Dedifferentiated amniotic fluid mesenchymal stem cell (primary cell): ENCODE data around the gene ATF6B.
"Not testable (repeated sequence)": the region's sequence is repeated elsewhere in the genome, so short reads cannot be mapped to it uniquely, and the experiment has no call there.

ENCODE experiments used
- DNase-seq: peaks from one replicate; pipeline ENCODE4 v3.0.0-alpha.2; 2016; ENCODE audit errors: extremely low spot score

The ATF6B gene

GRCh38 chr6:32154514-32155161, 26.6 kb upstream of the ATF6B start:
- peak; percentile 58 for DNase-seq

- DNase-seq = peak; percentile 81
Measured at GRCh38 chr6:32153564-32154513, 25.8 kb upstream of the ATF6B start, which contains the start of gene PPT2. PPT2 (plus strand) TSS chr6:32154141; CDS start chr6:32154595, 454 bp downstream.

- peak; percentile 49 for DNase-seq
Measured at GRCh38 chr6:32152769-32153563, 24.9 kb upstream of the ATF6B start.

- DNase-seq = no peak
Measured at GRCh38 chr6:32151863-32152768, 24.1 kb upstream of the ATF6B start, which contains the start of gene PRRT1. PRRT1 (minus strand) TSS chr6:32151939; CDS start chr6:32151827, 112 bp downstream.

GRCh38 chr6:32151181-32151862, 23.3 kb upstream of the ATF6B start:
- no peak for DNase-seq

GRCh38 chr6:32149932-32150870, 22.2 kb upstream of the ATF6B start:
- no peak for DNase-seq

GRCh38 chr6:32149092-32149755, 21.2 kb upstream of the ATF6B start:
- DNase-seq = no peak

DNA sequence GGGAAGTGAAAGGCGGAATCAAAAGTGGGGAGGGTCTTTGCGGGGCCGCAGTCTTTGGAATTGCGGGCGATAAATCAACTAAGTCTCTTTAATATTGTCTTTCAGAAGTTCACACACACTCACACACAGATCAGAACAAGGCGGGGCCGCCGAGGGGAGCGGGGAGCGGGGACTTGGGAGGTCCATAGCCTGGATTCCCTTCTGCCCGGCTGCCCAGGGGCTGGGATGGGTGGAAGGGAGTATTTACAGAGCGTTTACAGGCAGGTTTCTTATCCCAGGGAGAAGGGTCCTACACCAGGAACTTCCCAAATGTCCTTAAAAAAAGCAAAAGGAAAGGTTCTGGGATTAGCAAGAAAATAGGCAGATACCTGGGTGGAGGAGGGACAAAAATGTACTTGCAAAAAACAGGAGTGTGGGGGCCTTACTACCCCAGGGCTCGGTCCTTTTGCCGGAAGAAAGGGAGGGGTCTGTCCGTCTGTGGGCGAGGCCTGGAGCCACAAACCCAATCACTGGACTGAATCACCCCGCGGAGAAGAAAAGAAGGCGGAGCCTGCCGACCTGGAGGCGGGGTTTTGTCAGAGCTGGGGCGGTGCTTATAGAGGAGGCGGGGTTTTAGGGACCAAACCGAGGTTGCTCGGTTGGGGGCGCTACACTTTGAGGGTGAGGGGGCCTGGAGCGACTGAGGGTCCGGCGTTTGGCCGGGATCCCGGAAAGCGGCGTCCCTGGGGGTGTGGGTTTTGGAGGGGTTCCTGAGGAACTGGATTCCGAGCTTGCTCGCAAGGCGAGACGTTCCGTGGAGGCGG, 20.4 kb upstream of the ATF6B start:
- no peak for DNase-seq

GRCh38 chr6:32147401-32148132, 19.5 kb upstream of the ATF6B start:
- DNase-seq = no peak

- no peak for DNase-seq
Measured at GRCh38 chr6:32146687-32147086, 18.6 kb upstream of the ATF6B start.

- DNase-seq = no peak
Measured at GRCh38 chr6:32146287-32146686, 18.2 kb upstream of the ATF6B start.

DNA sequence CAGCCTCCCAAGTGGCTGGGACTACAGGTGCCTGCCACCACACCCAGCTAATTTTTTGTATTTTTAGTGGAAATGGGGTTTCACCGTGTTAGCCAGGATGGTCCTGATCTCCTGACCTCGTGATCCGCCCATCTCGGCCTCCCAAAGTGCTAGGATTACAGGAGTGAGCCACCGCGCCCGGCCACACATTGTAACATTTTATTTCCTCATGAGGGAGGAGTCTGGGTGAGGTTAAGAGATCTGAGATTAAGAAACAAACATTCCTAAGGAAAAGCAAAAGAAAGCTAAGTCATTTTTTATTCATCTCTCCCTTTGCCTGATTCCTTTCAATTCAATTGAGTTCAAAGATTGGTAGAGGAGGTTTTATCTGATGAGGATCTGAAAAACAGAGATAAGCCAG, 16.2 kb upstream of the ATF6B start:
- not testable (repeated sequence) for DNase-seq

- no peak for DNase-seq
Measured at GRCh38 chr6:32140420-32141046, 12.5 kb upstream of the ATF6B start.

- no peak for DNase-seq
Measured at GRCh38 chr6:32139590-32139989, 11.5 kb upstream of the ATF6B start.

- no peak for DNase-seq
Measured at GRCh38 chr6:32137454-32137853, 9.4 kb upstream of the ATF6B start.

DNA sequence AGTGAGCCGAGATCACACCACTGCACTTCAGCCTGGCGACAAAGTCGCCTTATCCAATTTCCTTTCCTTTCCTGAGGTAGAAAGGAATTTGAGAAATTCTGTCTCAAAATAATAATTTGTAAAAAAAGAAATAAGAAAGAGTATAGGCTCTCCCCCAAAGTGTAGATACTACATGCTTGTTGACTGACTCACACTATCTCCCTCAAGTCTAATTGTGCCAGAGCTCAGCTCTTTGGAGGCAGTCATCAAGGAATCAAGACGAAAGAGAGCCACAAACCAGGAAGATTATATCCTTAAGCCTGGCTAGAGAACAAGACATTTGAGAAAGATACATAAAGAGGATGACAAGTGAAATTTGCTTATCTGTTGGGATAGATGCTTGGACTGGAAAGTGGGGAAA, 5.7 kb upstream of the ATF6B start:
- DNase-seq = no peak

GRCh38 chr6:32132110-32132509, 4.1 kb upstream of the ATF6B start:
- no peak for DNase-seq
